Caco-2 (cell line): ENCODE results near the gene NOS1AP. TPM values are rescaled to one million over a fixed set of nuclear protein-coding genes. Genes with fewer than 3 reads are reported as not detected.

Source experiments
- BruUV-seq: library from RNA; stranded (reverse); fragments of 400-500 nt; replicated peaks from 2 replicates; lab custom pipeline; 2021; lab: Mats Ljungman, UMichigan
- CTCF ChIA-PET: fragments of 300-600 bp; sonication (Branson Sonifier 250); formaldehyde crosslinking; loops from one replicate; lab custom pipeline; 2022; ENCODE audit warnings: antibody characterized with exemption; lab: Charles Lee
- POLR2A ChIA-PET: fragments of 300-600 bp; sonication (Branson Sonifier 250); formaldehyde crosslinking; loops from one replicate; lab custom pipeline; 2022; ENCODE audit warnings: antibody characterized with exemption; lab: Charles Lee
- DNase-seq, 2 experiments: peaks; one replicate each; pipeline versions ENCODE4 v3.0.0 to v3.0.0-alpha.2; 2020 to 2022
- H3K27me3 ChIP-seq: replicated peaks from 2 replicates; pipeline ENCODE4 v1.6.0; 2011; ENCODE audit warnings: low read length; ENCODE audit not compliant: control insufficient read depth, insufficient read depth
- H3K36me3 ChIP-seq: 2 replicates; pipeline ENCODE4 v1.5.1; 2011; ENCODE audit warnings: low read length; ENCODE audit not compliant: control insufficient read depth, insufficient read depth
- H3K4me1 ChIP-seq: fragments of 250-450 bp; sonication (Bioruptor Pico); 2 replicates; pipeline ENCODE4 v1.5.1; 2020; ENCODE audit warnings: mild to moderate bottlenecking
- H3K4me3 ChIP-seq: 2 replicates; pipeline ENCODE4 v1.5.1; 2011; ENCODE audit warnings: low read depth, mild to moderate bottlenecking, control low read depth, low read length
- H3K9me3 ChIP-seq: fragments of 250-450 bp; sonication (Bioruptor Pico); 2 replicates; pipeline ENCODE4 v1.5.1; 2020; ENCODE audit warnings: mild to moderate bottlenecking, moderate library complexity
- H3K27ac Mint-ChIP-seq: one replicate; pipeline ENCODE4 v1.8.0; 2022; ENCODE audit warnings: mixed read lengths; ENCODE audit not compliant: unreplicated experiment
- H3K27me3 Mint-ChIP-seq: one replicate; pipeline ENCODE4 v1.8.0; 2022; ENCODE audit warnings: mixed read lengths; ENCODE audit not compliant: insufficient read depth, unreplicated experiment
- H3K36me3 Mint-ChIP-seq: one replicate; pipeline ENCODE4 v1.8.0; 2022; ENCODE audit warnings: mild to moderate bottlenecking, mixed read lengths; ENCODE audit not compliant: insufficient read depth, unreplicated experiment
- H3K4me1 Mint-ChIP-seq: one replicate; pipeline ENCODE4 v1.8.0; 2022; ENCODE audit warnings: low read depth, mixed read lengths; ENCODE audit not compliant: unreplicated experiment
- H3K4me3 Mint-ChIP-seq: one replicate; pipeline ENCODE4 v1.8.0; 2022; ENCODE audit warnings: mild to moderate bottlenecking, moderate library complexity, mixed read lengths; ENCODE audit not compliant: unreplicated experiment
- H3K9me3 Mint-ChIP-seq: one replicate; pipeline ENCODE4 v1.8.0; 2022; ENCODE audit warnings: mixed read lengths; ENCODE audit not compliant: unreplicated experiment
- intact Hi-C: fragments of 100-400 bp; cut with micrococcal nuclease; formaldehyde crosslinking; loops from one replicate; pipeline ENCODE4 v1.10.0; 2022; ENCODE audit not compliant: unreplicated experiment
- total RNA-seq: library from RNA; stranded (reverse); gene quantifications from 2 replicates; pipeline ENCODE4 v1.2.3, GENCODE V29; 2022
- TF ChIP-seq, protein P1 (sequence below), 2 experiments: fragments of 200-600 bp in 1 of 2; IDR thresholded peaks; 1 replicate in 1 of 2; 2 replicates in 1 of 2; pipeline versions ENCODE4 v1.5.1 to v1.8.0; 2011 to 2022; ENCODE audit warnings: antibody characterized with exemption in 1 of 2, control low read depth in 1 of 2, inconsistent platforms in 1 of 2, low read depth in 1 of 2, low read length in 1 of 2, mild to moderate bottlenecking in 1 of 2, moderate library complexity in 1 of 2; ENCODE audit not compliant: insufficient read depth in 1 of 2, severe bottlenecking in 1 of 2, unreplicated experiment in 1 of 2

NOS1AP gene
- total RNA-seq, 1 experiment from 2014 or later = 5.5 TPM

DNA sequence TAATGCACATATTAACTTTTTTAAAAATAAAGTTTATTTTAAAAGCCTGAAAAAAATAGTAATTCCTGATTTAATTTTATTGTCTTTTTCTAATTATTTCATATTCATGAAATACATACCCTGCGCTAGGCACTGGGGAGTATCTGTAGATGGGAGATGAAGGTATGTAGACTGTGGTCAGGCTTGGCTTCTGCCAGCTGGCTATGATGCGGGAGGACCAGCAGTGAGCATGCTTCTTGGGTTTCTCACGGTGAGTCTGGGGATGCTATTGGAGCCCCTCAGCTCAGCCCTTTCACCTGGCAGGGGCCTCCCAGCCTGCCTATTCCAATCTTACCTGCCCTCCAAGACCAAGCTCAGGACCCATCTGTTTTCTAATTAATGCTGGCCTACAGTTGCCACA, 138.4 kb downstream of the NOS1AP start:
- Mint-ChIP-seq H3K36me3 (no peaks in the 10 kb centered on the region), H3K4me1 (peaks cover 14% of the 10 kb centered on the region), H3K27me3 (no peaks in the 10 kb centered on the region), H3K27ac (no peak overlapping the region), H3K9me3 (no peaks in the 10 kb centered on the region), H3K4me3 (no peak overlapping the region)
- no TSS peak for BruUV-seq
- intact Hi-C loops = no loop called here
- Histone ChIP-seq H3K27me3 (no peaks in the 10 kb centered on the region), H3K4me3 (no peak overlapping the region), H3K4me1 (peaks cover 14% of the 10 kb centered on the region), H3K36me3 (no peaks in the 10 kb centered on the region), H3K9me3 (no peaks in the 10 kb centered on the region)
- POLR2A ChIA-PET = no interaction called here
- CTCF ChIA-PET = no interaction called here
- TF ChIP-seq, protein P1, sequence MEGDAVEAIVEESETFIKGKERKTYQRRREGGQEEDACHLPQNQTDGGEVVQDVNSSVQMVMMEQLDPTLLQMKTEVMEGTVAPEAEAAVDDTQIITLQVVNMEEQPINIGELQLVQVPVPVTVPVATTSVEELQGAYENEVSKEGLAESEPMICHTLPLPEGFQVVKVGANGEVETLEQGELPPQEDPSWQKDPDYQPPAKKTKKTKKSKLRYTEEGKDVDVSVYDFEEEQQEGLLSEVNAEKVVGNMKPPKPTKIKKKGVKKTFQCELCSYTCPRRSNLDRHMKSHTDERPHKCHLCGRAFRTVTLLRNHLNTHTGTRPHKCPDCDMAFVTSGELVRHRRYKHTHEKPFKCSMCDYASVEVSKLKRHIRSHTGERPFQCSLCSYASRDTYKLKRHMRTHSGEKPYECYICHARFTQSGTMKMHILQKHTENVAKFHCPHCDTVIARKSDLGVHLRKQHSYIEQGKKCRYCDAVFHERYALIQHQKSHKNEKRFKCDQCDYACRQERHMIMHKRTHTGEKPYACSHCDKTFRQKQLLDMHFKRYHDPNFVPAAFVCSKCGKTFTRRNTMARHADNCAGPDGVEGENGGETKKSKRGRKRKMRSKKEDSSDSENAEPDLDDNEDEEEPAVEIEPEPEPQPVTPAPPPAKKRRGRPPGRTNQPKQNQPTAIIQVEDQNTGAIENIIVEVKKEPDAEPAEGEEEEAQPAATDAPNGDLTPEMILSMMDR (IDR thresholded peaks at IDR 0.05; ENCODE audit: insufficient read depth in 1 of 2, low read depth in 1 of 2, low read length in 1 of 2, severe bottlenecking in 1 of 2, unreplicated experiment in 1 of 2) = no peak
- no peak for DNase-seq

DNA sequence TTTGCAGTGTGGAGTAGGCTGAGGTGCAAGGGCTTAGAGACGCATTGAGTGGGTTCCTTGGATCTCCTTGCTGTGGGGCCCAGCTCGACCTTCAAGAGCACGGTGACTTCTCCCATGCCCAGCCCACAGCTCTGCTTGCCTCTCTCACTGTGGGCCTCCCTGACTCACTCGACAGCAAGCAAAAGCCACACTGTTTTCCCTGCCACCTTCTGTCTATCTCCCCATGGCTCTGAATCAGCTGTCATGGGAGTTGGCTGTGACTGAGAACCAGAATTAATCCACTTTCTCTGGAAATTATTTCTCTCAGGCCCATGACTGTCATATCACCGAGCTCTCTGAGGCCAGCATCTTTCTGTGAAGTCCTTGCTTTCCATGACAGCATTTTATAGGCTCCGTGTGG, 140.7 kb downstream of the NOS1AP start:
- TF ChIP-seq, protein P1 (IDR thresholded peaks at IDR 0.05; ENCODE audit: insufficient read depth in 1 of 2, low read depth in 1 of 2, low read length in 1 of 2, severe bottlenecking in 1 of 2, unreplicated experiment in 1 of 2) = no peak
- no peaks in the 10 kb centered on the region for H3K27me3 Mint-ChIP-seq
- no peak overlapping the region for H3K4me3 Mint-ChIP-seq
- CTCF ChIA-PET = no interaction called here
- H3K9me3 Mint-ChIP-seq = no peaks in the 10 kb centered on the region
- H3K4me1 Mint-ChIP-seq = peaks cover 14% of the 10 kb centered on the region
- no peaks in the 10 kb centered on the region for H3K9me3 ChIP-seq
- no peaks in the 10 kb centered on the region for H3K36me3 ChIP-seq
- intact Hi-C loops = no loop called here
- no peak for DNase-seq
- POLR2A ChIA-PET = no interaction called here
- H3K27ac Mint-ChIP-seq = no peak overlapping the region
- no peaks in the 10 kb centered on the region for H3K36me3 Mint-ChIP-seq
- no TSS peak for BruUV-seq
- H3K4me3 ChIP-seq = no peak overlapping the region
- peaks cover 14% of the 10 kb centered on the region for H3K4me1 ChIP-seq
- no peaks in the 10 kb centered on the region for H3K27me3 ChIP-seq

DNA sequence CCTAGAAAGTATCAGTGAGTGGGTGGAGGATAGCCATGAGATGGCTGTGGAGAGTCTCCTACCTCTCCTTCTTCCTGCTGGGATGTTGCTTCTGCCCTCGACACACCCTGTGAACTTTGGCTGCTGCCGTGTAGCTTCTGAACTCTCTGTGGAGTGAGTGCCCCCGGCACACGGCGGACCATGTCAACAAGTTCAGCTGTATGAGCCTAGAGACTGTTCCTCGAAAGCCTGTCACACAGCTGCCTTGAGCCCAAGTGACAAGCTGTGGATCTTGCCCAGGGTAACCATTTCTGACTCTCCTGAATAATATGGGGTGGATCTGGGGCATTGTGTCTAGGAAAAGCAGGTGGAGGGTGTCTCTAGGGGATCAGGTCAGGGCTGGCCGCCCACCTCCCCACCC, 143.2 kb downstream of the NOS1AP start:
- intact Hi-C loops = no loop called here

More for the DNA sequence above, 143.2 kb downstream of the NOS1AP start:
- no peaks in the 10 kb centered on the region for H3K36me3 ChIP-seq
- no peaks in the 10 kb centered on the region for H3K9me3 ChIP-seq
- peaks cover 4% of the 10 kb centered on the region for H3K36me3 Mint-ChIP-seq
- H3K27ac Mint-ChIP-seq = no peak overlapping the region
- H3K9me3 Mint-ChIP-seq = no peaks in the 10 kb centered on the region
- no peak overlapping the region for H3K4me3 Mint-ChIP-seq
- DNase-seq = no peak
- H3K4me1 ChIP-seq = peaks cover under 1% of the 10 kb centered on the region; the same call in 1 of the 2 replicates
- BruUV-seq = no TSS peak
- H3K27me3 Mint-ChIP-seq = no peaks in the 10 kb centered on the region
- peaks cover 9% of the 10 kb centered on the region for H3K4me1 Mint-ChIP-seq
- POLR2A ChIA-PET = no interaction called here
- no peak overlapping the region for H3K4me3 ChIP-seq
- TF ChIP-seq, protein P1 (IDR thresholded peaks at IDR 0.05; ENCODE audit: insufficient read depth in 1 of 2, low read depth in 1 of 2, low read length in 1 of 2, severe bottlenecking in 1 of 2, unreplicated experiment in 1 of 2) = no peak
- no peaks in the 10 kb centered on the region for H3K27me3 ChIP-seq
- CTCF ChIA-PET = no interaction called here
